Neural cell (in vitro differentiated cells): ENCODE data around the gene XPR1. TPM values are rescaled to one million over a fixed set of nuclear protein-coding genes. Genes with fewer than 3 reads are reported as not detected.

Source experiments
- H2AFZ ChIP-seq: fragments of 200-600, 300-800 bp; sonication (generic), shearing (Covaris generic); 2 replicates; pipeline ENCODE4 v1.6.0; 2014; ENCODE audit warnings: low read depth, mild to moderate bottlenecking, antibody characterized with exemption, low read length, moderate library complexity
- H3F3A ChIP-seq: fragments of 200-600 bp; shearing (Covaris generic); 2 replicates; pipeline ENCODE4 v1.6.1; 2016; ENCODE audit warnings: mild to moderate bottlenecking, moderate library complexity, mixed read lengths, antibody characterized with exemption, low read length; ENCODE audit not compliant: insufficient read depth, poor library complexity, severe bottlenecking
- H3K27ac ChIP-seq: fragments of 200-600, 300-800 bp; sonication (generic), shearing (Covaris generic); 2 replicates; pipeline ENCODE4 v1.5.1; 2014; ENCODE audit warnings: mild to moderate bottlenecking, low read length, moderate library complexity
- H3K27me3 ChIP-seq: fragments of 300-800, 200-600 bp; sonication (generic), shearing (Covaris generic); 2 replicates; pipeline ENCODE4 v1.6.0; 2014; ENCODE audit warnings: mild to moderate bottlenecking, low read depth, low read length, moderate library complexity; ENCODE audit not compliant: insufficient read depth
- H3K36me3 ChIP-seq: fragments of 300-800, 200-600 bp; sonication (generic), shearing (Covaris generic); 2 replicates; pipeline ENCODE4 v1.5.1; 2014; ENCODE audit warnings: mild to moderate bottlenecking, antibody characterized with exemption, low read length, moderate library complexity; ENCODE audit not compliant: insufficient read depth
- H3K4me2 ChIP-seq: fragments of 300-800, 200-600 bp; sonication (generic), shearing (Covaris generic); 2 replicates; pipeline ENCODE4 v1.6.0; 2014; ENCODE audit warnings: mild to moderate bottlenecking, low read length
- H3K4me3 ChIP-seq: fragments of 300-800, 200-600 bp; sonication (generic), shearing (Covaris generic); 2 replicates; pipeline ENCODE4 v1.5.1; 2014; ENCODE audit warnings: mild to moderate bottlenecking, low read length, moderate library complexity
- H3K79me2 ChIP-seq: fragments of 200-600 bp; shearing (Covaris generic); replicated peaks from 2 replicates; pipeline ENCODE4 v1.6.0; 2014; ENCODE audit warnings: mild to moderate bottlenecking, low read length, moderate library complexity; ENCODE audit not compliant: insufficient read depth
- H3K9ac ChIP-seq: fragments of 300-800, 200-600 bp; sonication (generic), shearing (Covaris generic); 2 replicates; pipeline ENCODE4 v1.6.1; 2016; ENCODE audit warnings: mild to moderate bottlenecking, low read length, mixed read lengths
- H3K9me2 ChIP-seq: fragments of 200-600 bp; shearing (Covaris generic); 2 replicates; pipeline ENCODE4 v1.6.1; 2016; ENCODE audit warnings: mild to moderate bottlenecking, low read length, mixed read lengths; ENCODE audit not compliant: insufficient read depth
- H3K9me3 ChIP-seq: fragments of 200-600, 300-800 bp; sonication (generic), shearing (Covaris generic); 2 replicates; pipeline ENCODE4 v1.6.1; 2016; ENCODE audit warnings: mild to moderate bottlenecking, mixed run types, low read length, moderate library complexity, mixed read lengths
- H4K20me1 ChIP-seq: fragments of 200-600 bp; shearing (Covaris generic); 2 replicates; pipeline ENCODE4 v1.6.1; 2016; ENCODE audit warnings: mild to moderate bottlenecking, mixed run types; ENCODE audit not compliant: insufficient read depth
- EP300 ChIP-seq: fragments of 450-650 bp; conservative IDR thresholded peaks from 2 replicates; pipeline ENCODE4 v1.6.1; 2014; ENCODE audit warnings: antibody characterized with exemption, mild to moderate bottlenecking, moderate library complexity; ENCODE audit not compliant: poor library complexity, severe bottlenecking
- EZH2 ChIP-seq: fragments of 200-600, 300-800 bp; shearing (Covaris generic), sonication (generic); IDR thresholded peaks from 2 replicates; pipeline ENCODE4 v1.6.1; 2014; ENCODE audit warnings: antibody characterized with exemption, low read length, borderline replicate concordance, mild to moderate bottlenecking; ENCODE audit not compliant: insufficient read depth, poor library complexity, severe bottlenecking
- MXI1 ChIP-seq: fragments of 450-650 bp; conservative IDR thresholded peaks from 2 replicates; pipeline ENCODE4 v1.6.1; 2014; ENCODE audit warnings: antibody characterized with exemption, mild to moderate bottlenecking; ENCODE audit not compliant: poor library complexity, severe bottlenecking
- POLR2AphosphoS5 ChIP-seq: IDR thresholded peaks from 2 replicates; pipeline ENCODE4 v1.6.1; 2012
- RAD21 ChIP-seq: fragments of 450-650 bp; conservative IDR thresholded peaks from 2 replicates; pipeline ENCODE4 v1.6.1; 2014; ENCODE audit warnings: antibody characterized with exemption, mild to moderate bottlenecking, moderate library complexity
- SMC3 ChIP-seq: fragments of 450-650 bp; conservative IDR thresholded peaks from 2 replicates; pipeline ENCODE4 v1.6.1; 2014; ENCODE audit warnings: antibody characterized with exemption, mild to moderate bottlenecking, moderate library complexity; ENCODE audit not compliant: poor library complexity
- TAF1 ChIP-seq: IDR thresholded peaks from 2 replicates; pipeline ENCODE4 v1.6.1; 2012; ENCODE audit warnings: low read depth
- polyA plus RNA-seq: library from polyadenylated mRNA; depleted of rRNA; stranded (reverse); fragments of >200 nt; gene quantifications from 2 replicates; pipeline ENCODE4 v1.2.3, GENCODE V29; 2014
- TF ChIP-seq, protein P1 (sequence below): IDR thresholded peaks from 2 replicates; pipeline ENCODE4 v1.6.1; 2012; ENCODE audit warnings: borderline replicate concordance
- TF ChIP-seq, protein P2 (sequence below): fragments of 450-650 bp; IDR thresholded peaks from 2 replicates; pipeline ENCODE4 v1.5.1; 2014; ENCODE audit warnings: antibody characterized with exemption, mild to moderate bottlenecking, moderate library complexity; ENCODE audit not compliant: poor library complexity, severe bottlenecking

Gene XPR1
- polyA plus RNA-seq, 1 donor from 2014 or later: 185 TPM

DNA sequence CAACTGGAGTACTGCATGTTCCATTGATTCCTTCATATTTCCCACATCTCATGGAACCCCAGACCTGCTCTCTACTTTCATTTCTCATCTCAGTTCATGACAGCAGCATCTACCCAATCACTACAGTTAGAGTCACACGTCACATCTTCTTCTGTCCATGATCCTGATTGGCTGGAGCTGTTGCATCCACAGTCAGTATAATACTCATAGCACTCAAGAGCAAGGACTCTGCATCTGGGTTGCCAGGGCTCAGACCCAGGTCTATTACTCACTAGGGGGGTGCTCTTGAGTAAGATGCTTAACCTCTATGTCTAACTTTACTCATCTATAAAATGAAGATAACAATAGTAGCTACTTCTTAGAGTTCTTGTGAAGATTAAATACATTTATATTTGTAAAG is 4.4 kb upstream of the XPR1 start:
- Histone ChIP-seq H3F3A (no peaks in the 10 kb centered on the region), H4K20me1 (no peaks in the 10 kb centered on the region), H3K9me2 (no peaks in the 10 kb centered on the region), H3K9ac (no peak overlapping the region), H3K27ac (no peak overlapping the region), H3K27me3 (no peaks in the 10 kb centered on the region), H2AFZ (no peak overlapping the region), H3K9me3 (no peaks in the 10 kb centered on the region), H3K4me2 (no peak overlapping the region), H3K4me3 (no peak overlapping the region), H3K79me2 (no peaks in the 10 kb centered on the region), H3K36me3 (no peaks in the 10 kb centered on the region)
- TF ChIP-seq POLR2AphosphoS5: no peak
- no peak for TF ChIP-seq EZH2
- TF ChIP-seq, protein P1, sequence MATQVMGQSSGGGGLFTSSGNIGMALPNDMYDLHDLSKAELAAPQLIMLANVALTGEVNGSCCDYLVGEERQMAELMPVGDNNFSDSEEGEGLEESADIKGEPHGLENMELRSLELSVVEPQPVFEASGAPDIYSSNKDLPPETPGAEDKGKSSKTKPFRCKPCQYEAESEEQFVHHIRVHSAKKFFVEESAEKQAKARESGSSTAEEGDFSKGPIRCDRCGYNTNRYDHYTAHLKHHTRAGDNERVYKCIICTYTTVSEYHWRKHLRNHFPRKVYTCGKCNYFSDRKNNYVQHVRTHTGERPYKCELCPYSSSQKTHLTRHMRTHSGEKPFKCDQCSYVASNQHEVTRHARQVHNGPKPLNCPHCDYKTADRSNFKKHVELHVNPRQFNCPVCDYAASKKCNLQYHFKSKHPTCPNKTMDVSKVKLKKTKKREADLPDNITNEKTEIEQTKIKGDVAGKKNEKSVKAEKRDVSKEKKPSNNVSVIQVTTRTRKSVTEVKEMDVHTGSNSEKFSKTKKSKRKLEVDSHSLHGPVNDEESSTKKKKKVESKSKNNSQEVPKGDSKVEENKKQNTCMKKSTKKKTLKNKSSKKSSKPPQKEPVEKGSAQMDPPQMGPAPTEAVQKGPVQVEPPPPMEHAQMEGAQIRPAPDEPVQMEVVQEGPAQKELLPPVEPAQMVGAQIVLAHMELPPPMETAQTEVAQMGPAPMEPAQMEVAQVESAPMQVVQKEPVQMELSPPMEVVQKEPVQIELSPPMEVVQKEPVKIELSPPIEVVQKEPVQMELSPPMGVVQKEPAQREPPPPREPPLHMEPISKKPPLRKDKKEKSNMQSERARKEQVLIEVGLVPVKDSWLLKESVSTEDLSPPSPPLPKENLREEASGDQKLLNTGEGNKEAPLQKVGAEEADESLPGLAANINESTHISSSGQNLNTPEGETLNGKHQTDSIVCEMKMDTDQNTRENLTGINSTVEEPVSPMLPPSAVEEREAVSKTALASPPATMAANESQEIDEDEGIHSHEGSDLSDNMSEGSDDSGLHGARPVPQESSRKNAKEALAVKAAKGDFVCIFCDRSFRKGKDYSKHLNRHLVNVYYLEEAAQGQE: no peak
- TF ChIP-seq RAD21: no peak
- no peak for TF ChIP-seq TAF1
- TF ChIP-seq SMC3: no peak
- TF ChIP-seq, protein P2, sequence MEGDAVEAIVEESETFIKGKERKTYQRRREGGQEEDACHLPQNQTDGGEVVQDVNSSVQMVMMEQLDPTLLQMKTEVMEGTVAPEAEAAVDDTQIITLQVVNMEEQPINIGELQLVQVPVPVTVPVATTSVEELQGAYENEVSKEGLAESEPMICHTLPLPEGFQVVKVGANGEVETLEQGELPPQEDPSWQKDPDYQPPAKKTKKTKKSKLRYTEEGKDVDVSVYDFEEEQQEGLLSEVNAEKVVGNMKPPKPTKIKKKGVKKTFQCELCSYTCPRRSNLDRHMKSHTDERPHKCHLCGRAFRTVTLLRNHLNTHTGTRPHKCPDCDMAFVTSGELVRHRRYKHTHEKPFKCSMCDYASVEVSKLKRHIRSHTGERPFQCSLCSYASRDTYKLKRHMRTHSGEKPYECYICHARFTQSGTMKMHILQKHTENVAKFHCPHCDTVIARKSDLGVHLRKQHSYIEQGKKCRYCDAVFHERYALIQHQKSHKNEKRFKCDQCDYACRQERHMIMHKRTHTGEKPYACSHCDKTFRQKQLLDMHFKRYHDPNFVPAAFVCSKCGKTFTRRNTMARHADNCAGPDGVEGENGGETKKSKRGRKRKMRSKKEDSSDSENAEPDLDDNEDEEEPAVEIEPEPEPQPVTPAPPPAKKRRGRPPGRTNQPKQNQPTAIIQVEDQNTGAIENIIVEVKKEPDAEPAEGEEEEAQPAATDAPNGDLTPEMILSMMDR: no peak
- no peak for TF ChIP-seq EP300
- no peak for TF ChIP-seq MXI1

DNA sequence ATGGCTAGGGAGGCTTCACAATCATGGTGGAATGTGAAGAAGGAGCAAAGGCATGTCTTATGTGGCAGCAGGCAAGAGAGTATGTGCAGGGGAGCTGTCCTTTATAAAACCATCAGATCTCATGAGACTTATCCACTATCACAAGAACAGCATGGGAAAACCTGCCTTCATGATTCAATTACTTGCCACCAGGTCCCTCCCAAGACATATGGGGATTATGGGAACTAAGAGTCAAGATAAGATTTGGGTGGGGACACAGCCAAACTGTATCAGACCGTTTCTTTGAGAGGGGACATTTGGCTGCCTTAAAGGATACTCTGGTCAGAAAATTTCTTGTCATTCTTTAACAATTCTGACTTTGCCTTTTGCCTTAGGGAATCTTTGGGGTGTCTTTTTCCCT is 3.2 kb upstream of the XPR1 start:
- H3K79me2 ChIP-seq: peaks cover 12% of the 10 kb centered on the region
- H3K4me2 ChIP-seq: no peak overlapping the region
- H3K27ac ChIP-seq: no peak overlapping the region
- no peaks in the 10 kb centered on the region for H3K9me2 ChIP-seq
- no peak overlapping the region for H2AFZ ChIP-seq
- no peaks in the 10 kb centered on the region for H4K20me1 ChIP-seq
- peaks cover 6% of the 10 kb centered on the region for H3F3A ChIP-seq
- H3K36me3 ChIP-seq: no peaks in the 10 kb centered on the region
- H3K4me3 ChIP-seq: no peak overlapping the region
- no peak overlapping the region for H3K9ac ChIP-seq
- no peaks in the 10 kb centered on the region for H3K27me3 ChIP-seq
- TF ChIP-seq RAD21 (no peak), POLR2AphosphoS5 (no peak), TAF1 (no peak), MXI1 (no peak), EZH2 (no peak), EP300 (no peak), SMC3 (no peak)
- TF ChIP-seq, protein P1: no peak
- TF ChIP-seq, protein P2: no peak
- no peaks in the 10 kb centered on the region for H3K9me3 ChIP-seq
